Coronary artery (tissue), 2 donors: ENCODE measurements around the gene HTRA1.

Experiments used
- DNase-seq: peaks from one replicate; pipeline ENCODE4 v3.0.0-alpha.2; 2017; ENCODE audit warnings: low spot score
- H3K27ac ChIP-seq, 2 donors: fragments of 200-600 bp; sonication (generic); one replicate each; pipeline ENCODE4 v1.5.1; 2016 to 2019
- H3K4me3 ChIP-seq: fragments of 200-600 bp; sonication (generic); 2 replicates; pipeline ENCODE4 v1.5.1; 2016; ENCODE audit warnings: mild to moderate bottlenecking, moderate library complexity
- TF ChIP-seq, protein P1 (sequence below): fragments of 200-600 bp; sonication (generic); IDR thresholded peaks from one replicate; pipeline ENCODE4 v1.5.1; 2019; ENCODE audit warnings: antibody characterized with exemption

Gene HTRA1

DNA sequence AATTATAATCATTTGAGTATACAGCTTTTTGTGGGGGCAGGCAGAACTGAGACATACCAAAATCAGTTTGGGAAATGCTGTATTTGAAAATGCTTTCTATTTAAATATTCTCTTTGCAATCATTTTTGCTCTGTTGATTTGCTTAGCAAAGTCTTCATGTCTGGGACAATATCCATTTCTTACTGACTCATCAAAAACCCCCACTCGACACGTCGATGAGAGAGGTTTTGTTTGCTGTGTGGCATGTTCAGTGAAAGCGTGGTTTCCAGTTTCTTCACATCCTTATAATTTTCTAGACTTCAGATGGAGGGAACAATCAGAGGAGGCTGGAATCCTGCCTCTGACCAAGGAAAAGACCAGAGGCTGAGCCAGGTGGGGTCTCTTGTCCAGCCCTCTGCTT, 28.9 kb downstream of the HTRA1 start:
- DNase-seq = no peak
- Histone ChIP-seq H3K27ac (peak overlapping the region in 1 of 2 donors; percentile 30), H3K4me3 (no peak overlapping the region)
- TF ChIP-seq, protein P1, sequence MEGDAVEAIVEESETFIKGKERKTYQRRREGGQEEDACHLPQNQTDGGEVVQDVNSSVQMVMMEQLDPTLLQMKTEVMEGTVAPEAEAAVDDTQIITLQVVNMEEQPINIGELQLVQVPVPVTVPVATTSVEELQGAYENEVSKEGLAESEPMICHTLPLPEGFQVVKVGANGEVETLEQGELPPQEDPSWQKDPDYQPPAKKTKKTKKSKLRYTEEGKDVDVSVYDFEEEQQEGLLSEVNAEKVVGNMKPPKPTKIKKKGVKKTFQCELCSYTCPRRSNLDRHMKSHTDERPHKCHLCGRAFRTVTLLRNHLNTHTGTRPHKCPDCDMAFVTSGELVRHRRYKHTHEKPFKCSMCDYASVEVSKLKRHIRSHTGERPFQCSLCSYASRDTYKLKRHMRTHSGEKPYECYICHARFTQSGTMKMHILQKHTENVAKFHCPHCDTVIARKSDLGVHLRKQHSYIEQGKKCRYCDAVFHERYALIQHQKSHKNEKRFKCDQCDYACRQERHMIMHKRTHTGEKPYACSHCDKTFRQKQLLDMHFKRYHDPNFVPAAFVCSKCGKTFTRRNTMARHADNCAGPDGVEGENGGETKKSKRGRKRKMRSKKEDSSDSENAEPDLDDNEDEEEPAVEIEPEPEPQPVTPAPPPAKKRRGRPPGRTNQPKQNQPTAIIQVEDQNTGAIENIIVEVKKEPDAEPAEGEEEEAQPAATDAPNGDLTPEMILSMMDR = no peak

DNA sequence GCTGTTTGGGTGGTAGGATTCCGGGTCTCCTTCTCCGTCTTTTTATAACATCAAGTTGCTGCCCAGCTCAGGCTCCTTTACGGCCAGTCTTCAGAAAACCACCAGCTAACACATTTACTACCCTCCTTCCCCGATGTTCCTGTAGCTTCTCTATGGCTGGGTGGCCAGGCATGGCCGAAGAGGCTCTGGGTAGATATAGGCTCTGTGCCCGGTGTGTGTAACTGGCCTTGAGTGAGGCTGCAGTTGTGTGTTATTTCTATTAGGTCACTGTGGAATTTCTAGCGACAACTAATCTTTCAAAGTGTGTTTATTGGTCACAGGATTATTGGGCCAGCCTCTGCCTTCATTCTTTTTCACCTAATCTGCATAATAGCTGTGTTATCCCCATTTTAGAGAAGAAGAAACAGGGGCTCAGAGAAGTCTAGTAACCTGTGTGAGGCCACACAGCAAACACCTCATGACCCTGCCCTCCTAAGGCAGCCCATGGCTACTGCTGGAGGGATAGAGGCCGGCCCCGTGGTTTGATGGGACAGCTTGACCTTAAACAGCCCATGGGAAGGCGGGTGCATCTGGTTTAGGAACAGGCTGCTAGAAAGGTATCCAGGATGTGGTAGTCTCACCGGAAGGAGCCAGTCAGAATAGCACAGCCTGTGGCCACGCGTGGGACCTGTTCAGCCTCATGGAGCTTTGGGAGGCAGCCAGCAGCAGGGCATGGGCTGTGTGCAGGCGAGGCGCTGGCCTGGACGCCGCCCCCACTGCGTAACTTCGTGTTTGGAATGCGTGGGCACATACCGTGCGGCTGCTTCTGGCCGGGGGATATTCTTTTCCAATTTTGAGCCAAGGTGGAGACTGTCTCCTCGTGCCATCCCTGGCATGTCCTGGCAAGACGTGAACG, 29.7 kb downstream of the HTRA1 start:
- no peak for DNase-seq
- peak overlapping the region; percentile 30 to 64 for H3K27ac ChIP-seq
- H3K4me3 ChIP-seq = no peak overlapping the region
- TF ChIP-seq, protein P1 = no peak

DNA sequence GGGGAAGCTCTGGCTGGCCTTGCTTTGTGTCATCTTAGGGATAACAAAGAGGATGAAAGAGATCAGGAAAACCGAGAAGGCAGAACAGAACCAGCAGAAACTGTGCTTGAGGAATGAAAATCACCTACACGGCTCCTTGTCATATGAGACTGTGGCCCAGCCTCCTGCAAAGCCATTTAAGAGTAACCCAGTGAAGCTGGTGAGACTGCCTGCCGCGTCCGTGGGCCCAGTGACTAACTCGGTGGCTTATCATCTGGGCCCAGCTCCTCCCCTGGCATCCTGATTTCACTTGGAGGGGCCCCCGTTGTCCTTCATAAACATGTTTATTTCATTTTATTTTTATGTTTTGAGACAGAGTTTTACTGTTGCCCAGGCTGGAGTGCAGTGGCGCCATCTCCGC, 30.7 kb downstream of the HTRA1 start:
- Histone ChIP-seq H3K4me3 (no peak overlapping the region), H3K27ac (peak overlapping the region in 1 of 2 donors; percentile 64)
- TF ChIP-seq, protein P1 = no peak
- DNase-seq = no peak

DNA sequence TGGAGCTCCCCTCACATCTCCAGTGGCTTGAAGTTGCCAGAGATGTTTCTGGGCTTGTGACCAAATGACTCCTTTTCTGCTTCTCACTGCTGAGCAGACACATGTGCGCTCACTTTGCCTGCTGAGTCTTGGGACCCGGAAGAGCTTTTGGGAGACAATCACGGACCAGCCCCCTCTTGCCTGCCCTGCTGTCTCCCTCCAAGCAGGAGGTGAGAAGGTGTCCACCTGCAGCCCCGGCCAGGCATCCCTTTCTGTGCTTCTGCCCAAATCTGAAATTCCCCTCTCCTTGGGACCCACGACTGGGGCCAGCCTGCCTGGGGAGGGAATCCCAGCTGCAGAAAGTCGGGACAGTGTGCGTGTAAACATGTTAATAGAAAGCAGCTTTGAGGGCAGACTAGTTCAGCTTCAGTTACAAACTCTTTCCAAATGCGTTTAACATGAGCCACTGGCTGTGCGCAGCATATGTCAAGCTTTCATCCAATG, 31.7 kb downstream of the HTRA1 start:
- TF ChIP-seq, protein P1 = no peak
- Histone ChIP-seq H3K4me3 (no peak overlapping the region), H3K27ac (peak overlapping the region; percentile 79 to 93)
- no peak for DNase-seq

DNA sequence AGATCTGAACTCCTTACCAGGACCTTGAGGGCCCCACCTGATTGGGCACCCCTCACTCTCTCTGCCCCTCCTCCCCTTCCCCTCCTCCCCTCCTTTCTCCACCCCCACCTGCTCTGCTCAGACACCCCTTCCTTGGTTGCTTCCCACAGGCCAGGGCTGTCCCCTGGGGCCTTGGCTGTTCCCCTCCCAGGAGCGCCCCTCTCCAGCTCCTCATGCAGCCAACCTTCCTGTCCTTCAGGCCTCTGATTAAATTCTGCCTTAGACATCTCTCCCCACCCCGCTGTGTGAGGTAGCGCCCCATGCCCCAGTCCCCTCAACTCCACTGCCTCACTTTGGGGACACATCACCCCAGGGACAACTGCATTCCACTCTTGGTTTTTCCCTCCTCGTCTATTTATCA, 32.4 kb downstream of the HTRA1 start:
- peak overlapping the region; percentile 79 to 93 for H3K27ac ChIP-seq
- H3K4me3 ChIP-seq = no peak overlapping the region
- TF ChIP-seq, protein P1 = no peak
- no peak for DNase-seq

DNA sequence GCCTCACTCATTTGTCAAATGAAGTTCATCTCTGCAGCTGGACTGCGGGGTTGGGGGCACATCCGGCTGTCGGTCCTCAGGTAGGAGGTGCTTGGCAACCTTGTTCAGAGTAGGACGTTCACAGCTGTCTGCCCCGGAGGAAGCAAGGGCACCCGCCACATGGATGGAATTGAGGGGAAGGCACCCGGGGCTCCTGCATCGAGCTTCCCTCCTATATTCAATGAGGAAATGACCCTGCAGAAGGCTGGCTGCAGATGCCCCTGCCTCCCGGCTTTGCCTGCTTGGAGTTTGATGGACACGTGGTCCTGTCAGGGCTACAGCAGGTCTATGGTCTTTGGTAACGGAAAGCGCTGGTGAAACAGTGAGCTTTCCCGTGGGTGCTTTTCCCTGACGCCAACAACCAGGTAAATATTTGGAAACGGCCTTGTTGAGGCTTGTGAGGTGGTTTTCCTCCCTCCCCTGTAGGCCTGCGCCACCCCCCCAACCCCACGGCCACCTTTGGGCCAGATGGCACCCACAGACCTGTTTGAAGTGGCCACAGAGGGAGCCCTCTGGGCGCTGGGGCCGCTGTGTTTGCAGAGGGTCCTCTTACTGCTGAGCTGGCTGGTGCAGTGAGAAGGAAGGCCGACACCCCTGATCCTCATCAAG, 32.9 kb downstream of the HTRA1 start:
- H3K4me3 ChIP-seq = peak overlapping the region; percentile 31
- H3K27ac ChIP-seq = peak overlapping the region; percentile 79 to 93
- no peak for DNase-seq
- TF ChIP-seq, protein P1 = no peak
